NCI-H82 treated with DMSO at 0.1 percent for 48 hours (cell line): Measurements from ENCODE around the gene DUSP22.

Source experiments
- DNase-seq: peaks from one replicate; lab custom pipeline; 2025; ENCODE audit not compliant: unreplicated experiment; lab: John Stamatoyannopoulos, UW

Gene DUSP22

DNA sequence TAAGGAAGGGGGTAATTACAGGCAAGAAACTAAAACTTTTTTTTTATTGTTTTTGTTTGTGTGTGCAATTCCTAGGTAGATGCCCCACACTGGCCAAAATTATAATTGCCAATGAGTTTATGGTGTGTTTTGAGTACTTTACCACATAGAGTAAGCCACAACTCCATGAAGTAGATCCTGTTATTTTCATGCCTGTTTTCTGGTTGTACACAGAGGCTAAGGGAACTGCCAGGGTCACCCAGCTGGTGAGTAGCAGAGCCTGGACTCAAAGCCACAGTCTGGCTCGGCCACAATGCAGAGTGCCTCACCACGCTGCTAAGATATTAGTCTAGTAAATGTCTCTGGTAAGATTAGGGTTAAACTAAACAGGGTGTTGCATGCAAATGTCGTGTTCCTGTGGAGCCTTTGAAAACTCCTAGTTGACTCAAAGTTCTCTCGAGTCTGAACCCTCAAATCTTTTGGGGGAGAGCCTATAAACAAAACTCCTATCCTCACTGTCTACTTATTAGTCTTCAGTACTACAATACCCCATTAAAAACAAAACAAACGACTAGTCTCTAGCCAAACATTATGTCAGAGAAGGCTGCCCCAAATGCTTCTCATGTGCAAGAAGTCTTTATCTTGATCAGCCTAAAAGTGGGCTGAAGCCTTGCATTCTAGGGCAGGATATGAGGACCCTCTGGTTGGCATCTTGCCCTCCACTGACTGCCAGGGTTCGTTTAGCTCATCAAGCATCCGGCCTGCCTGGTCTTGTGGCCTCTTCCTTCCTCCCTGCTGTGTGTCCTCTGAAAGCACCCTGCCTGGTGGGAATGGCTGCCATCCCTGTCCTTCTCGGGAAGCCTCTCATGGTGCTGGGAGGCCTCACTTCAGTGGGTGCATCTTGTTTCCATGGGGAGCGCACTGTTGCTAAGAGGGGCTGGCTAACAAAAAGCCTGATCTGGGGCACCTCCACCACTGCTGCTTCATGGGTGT is 4.2 kb downstream of the DUSP22 start:
- DNase-seq, result no peak

DNA sequence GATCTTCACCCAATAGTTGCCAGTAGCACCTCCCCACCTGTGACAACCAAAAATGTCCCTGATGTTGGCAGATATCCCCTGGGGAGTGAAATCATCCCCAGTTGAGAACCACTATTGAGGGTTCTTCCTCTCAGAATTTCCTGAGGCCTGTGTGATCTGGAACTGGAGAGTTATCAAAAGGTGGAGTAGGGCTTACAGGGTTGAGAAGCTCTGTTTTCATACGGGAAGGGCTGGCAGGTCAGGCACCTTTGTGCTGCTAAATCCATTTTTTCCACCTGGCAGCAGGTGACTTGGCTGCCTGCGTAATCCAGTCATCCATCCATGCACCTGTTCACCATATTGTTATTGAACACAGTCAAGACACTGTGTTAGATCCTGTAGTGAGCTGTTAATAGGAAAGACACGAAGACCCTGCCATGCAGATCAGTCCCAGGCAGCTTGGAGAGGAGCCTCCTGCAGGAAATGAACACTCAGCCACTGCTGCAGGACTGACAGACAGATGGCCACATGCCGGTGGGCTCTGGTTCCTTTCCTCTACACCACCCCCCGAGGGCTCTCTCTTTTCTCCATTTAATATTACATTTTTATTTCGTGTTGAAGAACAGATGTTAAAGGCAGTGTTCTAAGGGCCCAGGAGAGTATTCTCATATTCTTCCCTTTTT is 5.4 kb downstream of the DUSP22 start:
- no peak for DNase-seq

DNA sequence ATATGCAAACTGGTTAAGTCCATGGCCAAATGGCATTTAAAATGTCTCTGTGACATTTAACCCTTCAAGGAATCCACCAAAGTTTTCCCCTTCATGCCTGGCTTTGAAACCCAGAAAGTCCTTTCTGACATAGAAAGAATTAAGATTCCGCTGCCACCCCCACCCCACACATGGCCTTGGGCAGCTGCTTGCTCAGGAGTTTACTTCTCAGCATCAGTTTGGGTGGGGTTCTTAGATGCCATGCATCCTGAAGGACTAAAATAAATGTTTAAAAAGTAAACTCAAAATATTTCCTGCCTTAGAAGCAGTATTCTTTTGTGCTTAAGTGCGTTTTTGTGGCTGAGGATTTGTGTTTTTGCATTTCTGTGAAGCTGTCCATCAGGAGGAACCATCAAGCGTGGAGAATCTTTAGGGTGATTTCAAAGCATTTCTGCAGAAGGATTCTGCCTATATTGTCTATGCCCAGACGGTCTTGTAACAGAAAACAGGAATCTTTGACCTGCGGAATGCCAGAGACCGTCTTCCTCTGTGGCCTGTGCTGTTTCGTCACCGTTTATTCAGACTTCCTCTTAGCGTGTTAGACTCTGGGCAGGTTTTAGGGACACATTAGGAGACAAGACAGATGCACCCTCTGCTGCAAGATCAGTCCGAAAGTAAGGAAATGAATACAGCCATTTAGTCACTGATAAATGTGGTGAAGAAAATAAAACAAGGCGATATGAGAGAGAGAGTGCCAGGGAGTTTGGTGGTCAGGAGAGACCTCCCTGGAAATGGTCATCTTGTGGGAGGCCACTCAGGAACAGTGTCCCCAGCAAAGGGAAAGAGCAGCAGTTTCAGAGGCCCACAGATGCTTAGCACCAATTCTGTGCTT is 6.2 kb downstream of the DUSP22 start:
- DNase-seq, result no peak

DNA sequence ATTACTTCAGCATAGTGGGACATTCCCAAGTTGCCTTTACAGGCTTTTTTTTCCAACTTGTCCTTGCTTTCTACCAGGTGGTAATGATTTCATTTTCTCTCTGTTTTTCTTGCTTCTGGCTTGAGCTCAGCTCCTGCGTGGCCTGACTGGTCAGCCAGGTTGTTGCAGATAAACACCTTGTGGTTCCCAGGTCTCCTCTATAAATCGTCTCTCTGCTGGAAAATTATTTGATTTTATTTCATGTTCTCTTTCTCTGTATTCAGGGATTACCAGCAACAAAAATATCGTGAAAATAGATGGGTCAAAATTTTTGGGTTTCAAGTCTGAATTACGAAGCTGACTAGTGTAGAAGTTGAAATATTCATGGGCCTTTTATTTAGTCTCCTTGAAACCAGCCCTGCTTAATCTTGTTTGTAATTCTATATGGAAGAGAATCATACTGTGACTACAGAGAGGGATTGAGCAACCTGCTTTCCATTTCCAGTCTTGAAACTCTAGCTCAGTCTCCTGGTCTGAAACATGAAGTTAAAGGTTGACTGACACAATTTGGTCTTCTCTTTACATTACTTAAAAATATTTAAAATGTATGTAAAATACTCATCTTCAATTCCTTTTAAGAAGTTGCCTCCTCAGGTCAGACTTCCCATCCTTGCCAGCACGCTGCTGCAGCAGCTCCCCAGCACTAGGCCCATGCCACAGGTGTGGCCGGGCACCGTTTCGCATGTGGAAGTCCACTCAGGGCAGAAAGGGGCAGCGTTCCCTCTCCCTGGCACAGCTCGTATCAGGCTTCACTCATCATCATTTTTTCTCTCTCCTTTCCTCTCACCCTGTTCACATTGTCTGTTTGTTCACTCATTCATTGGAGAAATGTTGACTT is 7.1 kb downstream of the DUSP22 start:
- no peak for DNase-seq

DNA sequence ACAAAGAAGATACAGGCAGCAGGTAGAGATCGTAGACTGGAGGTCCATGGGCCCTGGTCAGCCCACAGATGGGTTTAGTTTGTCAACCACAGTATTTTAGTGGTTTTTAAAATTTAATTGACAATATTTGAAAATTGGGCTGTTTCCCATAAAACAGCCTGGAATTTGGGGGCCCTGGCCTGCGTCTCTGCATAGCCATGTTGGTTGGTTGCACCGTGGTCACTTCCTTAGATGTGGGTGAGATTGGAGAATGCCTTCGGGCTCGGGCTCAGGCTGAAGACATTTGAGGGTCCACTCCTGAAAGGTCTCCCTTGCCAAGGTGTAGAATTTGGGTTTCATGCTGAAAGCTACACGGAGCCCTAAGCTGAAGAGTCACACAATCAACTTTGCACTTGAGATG is 7.7 kb downstream of the DUSP22 start:
- no peak for DNase-seq

DNA sequence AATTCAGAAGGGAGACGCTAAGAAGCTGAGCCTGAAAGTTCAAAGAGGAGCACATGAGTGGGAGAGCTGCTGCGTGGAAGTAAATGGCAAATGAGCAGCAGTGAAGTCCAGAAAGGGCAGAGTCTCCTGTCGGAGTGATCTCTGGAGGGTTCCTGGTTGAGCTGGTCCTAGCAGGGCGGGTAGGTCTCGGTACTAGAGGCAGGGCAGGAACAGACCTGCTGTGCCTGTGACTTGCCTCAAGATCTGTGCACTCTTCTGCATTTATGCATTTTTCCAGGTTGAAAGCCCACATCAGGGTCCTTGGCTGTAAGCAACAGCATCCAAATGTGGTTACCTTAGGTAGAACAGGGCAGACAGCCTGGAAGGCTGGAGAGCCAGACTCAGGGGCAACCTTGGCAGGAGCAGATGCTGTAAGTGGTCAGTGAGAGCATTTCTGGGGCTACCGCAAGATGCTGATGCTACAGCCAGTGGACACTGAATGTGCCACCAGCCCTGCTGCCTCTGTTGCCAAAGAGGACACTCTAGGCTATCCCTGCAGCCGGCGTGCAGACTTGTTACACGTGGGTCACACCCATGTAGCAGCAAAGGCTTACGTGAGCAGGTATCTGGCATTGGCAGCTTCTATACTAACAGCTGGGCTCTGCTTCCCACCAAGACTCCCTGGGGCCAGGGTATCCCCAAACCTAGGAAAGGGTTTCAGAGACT is 8.4 kb downstream of the DUSP22 start:
- DNase-seq, result no peak

DNA sequence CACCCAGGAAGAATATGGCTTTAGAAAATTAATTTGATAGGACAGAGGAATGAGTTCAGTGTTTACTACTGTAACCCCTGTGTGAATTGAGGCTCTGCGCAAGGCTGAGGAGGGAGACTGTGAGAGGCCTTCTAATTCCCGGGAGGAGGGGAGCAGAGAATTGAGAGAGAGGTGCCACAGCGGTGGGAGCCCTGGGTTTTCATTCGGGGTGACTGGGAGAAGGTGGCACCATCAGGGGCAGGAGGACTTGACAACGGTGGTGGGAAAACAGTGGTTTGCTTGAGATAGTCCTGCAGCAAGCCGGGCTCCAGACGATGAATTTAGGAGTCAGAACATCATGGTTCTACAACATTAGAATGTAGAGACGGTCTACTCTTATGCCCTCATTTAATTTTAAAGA is 9.2 kb downstream of the DUSP22 start:
- DNase-seq, result no peak

DNA sequence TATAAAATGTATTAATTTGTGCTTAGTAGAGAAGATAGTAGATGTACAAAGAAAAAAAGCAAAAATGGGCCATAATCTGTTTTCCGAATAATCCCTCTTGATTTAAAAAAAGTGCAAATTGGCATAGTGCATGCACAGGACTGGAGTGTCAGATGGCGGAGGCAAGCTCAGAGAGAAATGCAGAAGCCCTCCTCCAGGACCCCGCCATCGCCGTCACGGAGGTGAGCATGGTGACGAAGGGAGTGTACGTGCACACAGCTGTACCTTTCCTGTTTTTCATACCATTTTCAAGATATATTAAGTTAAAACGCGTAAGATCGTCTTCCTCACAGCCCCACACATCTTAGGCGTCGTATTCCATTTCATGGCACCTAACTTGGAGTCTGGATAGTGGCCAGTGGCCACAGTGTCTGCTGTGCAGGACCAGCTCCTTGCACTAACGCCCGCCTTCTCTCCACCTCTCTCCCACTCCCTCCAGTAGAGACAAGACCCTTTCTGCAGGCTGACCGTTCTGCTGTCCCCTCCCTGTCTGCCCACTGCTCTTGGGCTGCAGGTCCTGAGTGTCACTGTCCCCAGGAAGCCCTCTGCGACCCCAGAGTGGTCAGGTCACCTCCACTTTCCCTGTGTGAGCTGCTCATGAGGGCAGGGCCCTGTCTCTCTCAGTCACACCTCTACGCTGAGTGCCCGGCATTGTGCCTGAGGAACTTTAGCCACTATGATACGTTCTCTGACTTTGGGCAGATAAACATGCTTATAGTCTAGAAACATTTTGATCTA is 9.8 kb downstream of the DUSP22 start:
- DNase-seq, result no peak

DNA sequence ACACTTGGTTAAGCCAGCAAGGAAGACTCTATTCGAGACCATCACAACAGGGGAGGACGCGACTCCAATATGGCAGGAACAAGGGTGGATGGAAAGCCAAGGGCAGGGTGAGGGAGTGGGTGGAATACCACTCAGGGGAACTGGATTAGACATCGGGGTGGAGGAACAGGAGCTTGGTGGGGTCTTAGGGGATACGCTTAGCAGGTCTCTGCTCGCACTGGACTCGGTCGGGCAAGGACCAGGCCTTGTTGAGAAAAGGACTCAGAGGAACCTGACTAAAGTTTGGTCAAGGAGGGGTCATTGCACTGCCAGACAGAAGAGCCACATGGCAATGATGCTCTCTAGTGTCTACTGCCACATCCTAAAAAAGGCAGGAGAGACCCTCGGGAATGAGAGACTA is 10.5 kb downstream of the DUSP22 start:
- DNase-seq, result no peak

DNA sequence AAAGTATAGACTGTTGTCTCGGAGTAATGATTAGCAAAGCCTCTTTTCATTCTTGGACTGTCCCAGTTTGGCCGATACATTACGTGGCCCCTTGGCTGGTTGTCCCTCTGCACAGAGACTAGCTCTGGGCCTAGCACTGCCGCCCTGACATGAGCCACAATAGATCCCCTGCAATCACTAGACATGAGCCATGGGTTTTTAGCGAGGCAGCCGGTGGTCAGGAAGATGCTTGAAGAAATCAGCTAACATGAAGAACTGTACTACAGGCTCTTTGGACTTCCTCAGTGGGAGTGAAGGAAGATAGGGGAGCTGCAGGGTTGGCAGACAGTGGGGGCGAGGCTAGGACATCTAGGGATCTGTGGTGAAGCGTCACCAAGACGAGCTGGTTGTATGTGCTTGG is 11.0 kb downstream of the DUSP22 start:
- DNase-seq, result no peak

DNA sequence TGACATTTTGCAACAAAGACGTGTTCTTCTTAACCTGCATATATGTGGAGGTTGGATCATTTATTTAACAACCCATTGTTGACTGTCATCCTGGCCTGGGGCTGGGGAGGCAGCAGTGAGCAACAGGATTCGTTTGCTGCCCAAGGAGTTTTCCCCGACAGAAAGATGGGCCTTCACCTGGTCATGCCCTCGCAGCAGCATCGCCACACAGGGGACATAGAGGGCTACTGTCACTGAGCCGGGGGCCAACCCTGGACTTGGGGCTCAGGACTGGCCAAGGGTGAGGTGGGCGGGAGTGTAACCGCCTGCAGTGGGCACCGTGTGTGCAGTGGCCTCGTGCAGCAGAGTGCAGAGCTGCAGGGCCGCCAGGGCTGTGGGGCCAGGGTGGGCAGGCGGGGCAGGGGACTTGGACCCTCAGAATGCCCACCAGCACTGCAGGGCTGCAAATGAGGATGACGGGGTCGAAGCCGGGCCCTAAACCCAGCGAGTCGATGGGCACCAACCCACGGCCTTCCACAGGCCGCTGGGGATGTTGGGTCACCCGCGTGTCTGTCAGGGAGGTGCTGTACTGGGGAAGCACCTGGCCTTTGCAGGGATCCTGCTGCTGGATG is 11.8 kb downstream of the DUSP22 start:
- no peak for DNase-seq

DNA sequence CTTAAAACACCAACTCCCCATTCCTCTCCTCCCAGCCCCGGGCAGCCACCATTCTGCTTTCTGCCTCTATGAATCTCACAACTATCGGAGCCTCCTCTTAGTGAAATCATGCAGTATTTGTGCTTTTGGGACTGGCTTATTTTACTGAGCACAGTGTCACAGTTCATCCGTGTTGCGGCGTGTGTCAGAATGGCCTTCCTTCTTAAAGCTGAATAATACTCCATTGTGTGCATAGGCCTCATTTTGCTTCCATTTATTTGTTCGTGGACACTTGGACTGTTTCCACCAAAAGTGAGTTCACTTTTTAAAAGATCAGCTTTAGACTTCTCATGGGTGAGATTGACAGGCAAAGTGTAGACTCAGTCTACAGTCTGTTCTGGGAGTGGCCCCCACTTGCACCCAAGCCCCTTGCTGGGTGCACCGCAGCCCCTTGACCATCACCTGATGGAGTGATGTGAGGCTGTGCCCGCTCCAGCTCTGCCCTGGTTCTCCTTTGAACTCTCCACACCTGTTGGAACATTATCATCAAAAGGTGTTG is 12.6 kb downstream of the DUSP22 start:
- DNase-seq, result no peak

DNA sequence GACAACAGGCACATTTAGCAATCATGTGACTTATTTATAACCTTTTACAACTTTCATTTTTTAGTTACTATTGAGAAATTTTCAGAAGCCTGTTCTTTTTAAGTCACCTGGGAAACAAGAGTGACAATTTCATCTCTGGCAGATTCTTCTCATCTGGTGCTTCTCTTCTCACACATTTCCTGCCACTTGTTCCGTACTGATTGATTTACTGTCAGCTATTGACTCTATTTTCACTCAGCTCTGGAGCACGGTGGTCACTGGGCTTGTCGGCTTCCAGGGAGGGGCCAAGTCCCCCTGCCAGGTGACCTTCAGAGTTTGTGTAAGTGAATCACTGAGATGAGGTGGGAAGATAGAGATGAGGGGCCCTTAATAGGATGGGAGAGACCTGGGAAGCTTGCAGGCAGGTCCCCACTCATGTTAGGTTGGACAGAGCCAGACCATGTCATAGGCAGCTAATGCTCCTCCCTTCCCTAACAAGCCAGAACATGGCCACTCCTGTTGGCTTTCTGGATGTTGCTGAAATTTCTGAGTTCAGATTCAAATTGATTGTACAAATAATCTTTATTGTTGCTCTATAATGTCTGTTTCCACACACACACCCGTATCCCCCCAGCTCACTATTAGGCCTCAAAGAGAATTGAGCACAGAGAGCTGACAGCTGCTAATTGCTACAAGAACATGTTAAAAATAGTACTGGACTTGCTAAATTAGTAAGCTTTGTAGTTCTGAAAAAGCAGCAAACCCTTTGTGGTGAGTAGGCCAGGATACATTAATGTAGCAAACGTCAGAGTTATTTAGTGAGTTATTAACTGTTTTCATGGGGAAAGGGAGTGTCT is 13.3 kb downstream of the DUSP22 start:
- no peak for DNase-seq

DNA sequence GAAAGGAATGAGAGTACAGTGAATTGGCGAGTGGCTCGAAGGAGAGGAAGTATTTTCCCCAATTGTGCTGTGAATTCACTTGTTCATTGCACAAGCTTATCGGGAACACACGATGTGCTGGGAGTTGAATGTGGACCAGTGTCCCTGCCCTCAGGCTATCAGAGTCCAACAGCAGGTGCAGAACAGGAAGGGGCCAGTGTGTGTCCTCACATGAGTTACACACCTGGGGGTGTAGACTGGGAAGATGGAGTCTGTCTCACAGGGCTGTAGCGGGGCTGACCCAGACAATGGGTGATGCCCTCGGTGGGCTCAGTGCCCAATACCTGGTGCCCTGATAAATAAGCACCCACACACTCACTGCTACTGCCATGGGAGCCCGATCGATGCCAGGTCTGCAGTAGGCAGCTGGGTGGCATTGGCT is 14.4 kb downstream of the DUSP22 start:
- DNase-seq, result no peak

DNA sequence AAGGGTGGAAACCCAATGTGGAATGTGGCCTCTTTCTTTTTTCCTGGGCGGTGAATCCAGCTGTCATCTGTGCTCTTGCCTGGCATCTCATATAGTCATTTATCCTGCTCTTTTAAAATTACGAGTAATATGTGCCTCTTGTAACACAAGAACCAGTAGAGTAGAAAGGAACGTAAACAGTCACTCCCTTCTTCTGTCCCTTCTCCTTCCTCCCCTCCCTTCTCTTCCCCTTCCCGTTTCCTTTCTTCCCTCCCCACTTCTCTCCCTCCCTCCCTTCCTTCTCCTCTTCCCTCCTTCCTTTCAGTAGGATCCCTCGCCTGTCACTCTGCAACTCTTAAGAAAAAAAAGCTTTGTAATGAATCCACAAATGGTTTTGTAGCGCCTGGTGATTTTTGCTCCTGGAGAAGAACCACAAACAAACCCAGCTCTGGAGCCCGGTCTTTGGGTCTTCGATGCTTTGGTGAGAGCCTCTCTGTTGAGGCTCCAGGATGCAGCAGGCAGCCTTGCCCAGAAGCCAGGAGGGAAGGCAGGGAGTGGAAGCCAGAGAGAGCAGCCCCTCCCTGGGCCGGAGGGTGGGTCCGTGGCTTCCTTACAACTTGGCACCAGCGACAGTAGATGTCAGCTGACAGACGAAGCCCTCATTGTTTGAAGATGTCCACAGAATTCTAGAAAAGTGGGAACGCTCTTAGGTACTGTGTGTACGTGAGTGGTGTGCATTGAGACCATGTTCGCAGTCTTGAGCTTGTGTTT is 15.0 kb downstream of the DUSP22 start:
- DNase-seq, result no peak

DNA sequence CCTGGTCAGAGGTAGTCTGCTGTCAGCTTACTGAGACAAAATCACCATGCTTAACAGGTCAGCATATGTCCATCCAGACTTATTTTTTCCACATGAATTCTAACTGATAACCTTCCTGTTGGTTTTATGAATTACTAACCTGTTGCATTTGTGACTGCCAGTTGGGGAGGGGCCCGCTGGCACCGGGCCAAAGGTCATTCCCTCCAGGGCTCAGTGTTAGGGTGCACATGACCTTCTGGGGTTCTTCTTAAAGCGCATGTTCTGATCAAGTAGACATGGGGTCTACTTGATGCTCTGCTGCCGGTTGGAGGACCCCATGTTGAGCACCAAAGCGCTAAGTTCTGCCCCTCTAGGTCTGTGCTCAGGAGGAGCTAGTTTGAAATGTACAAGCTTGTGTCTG is 15.6 kb downstream of the DUSP22 start:
- no peak for DNase-seq

DNA sequence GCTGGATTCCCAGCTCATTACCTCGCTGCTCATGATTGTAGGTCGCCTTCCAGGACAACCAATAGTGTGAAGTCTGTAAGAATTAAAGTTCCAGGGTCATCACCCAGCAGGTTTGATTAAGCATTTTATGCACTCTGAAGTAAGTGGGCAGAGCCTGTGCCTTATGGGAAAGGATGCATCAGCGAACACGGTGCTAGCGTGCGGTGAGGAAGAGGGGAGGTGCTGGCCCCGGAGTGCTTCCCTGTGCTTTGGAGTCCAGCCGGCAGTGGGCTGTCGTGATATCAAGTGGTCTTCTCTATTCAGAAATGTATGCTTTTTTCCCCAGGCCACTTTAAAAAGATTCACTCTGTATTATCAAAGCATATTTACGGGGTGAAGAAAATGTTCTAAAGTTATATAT is 16.0 kb downstream of the DUSP22 start:
- DNase-seq, result no peak
